ENCODE measurements around the gene LRRC39.

The LRRC39 gene

GRCh38 chr1:100151679-100152078 lies 26.4 kb downstream of the LRRC39 start:
- TF ChIP-seq, protein P1, sequence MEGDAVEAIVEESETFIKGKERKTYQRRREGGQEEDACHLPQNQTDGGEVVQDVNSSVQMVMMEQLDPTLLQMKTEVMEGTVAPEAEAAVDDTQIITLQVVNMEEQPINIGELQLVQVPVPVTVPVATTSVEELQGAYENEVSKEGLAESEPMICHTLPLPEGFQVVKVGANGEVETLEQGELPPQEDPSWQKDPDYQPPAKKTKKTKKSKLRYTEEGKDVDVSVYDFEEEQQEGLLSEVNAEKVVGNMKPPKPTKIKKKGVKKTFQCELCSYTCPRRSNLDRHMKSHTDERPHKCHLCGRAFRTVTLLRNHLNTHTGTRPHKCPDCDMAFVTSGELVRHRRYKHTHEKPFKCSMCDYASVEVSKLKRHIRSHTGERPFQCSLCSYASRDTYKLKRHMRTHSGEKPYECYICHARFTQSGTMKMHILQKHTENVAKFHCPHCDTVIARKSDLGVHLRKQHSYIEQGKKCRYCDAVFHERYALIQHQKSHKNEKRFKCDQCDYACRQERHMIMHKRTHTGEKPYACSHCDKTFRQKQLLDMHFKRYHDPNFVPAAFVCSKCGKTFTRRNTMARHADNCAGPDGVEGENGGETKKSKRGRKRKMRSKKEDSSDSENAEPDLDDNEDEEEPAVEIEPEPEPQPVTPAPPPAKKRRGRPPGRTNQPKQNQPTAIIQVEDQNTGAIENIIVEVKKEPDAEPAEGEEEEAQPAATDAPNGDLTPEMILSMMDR (IDR thresholded peaks at IDR 0.05; ENCODE audit: low read depth, low read length): no peak
- no peak for DNase-seq (ENCODE audit: extremely low read depth, low read depth)

GRCh38 chr1:100147875-100148274 lies 30.2 kb downstream of the LRRC39 start:
- TF ChIP-seq, protein P1 (IDR thresholded peaks at IDR 0.05; ENCODE audit: low read depth, low read length): no peak
- DNase-seq (ENCODE audit: extremely low read depth, low read depth): no peak

DNA sequence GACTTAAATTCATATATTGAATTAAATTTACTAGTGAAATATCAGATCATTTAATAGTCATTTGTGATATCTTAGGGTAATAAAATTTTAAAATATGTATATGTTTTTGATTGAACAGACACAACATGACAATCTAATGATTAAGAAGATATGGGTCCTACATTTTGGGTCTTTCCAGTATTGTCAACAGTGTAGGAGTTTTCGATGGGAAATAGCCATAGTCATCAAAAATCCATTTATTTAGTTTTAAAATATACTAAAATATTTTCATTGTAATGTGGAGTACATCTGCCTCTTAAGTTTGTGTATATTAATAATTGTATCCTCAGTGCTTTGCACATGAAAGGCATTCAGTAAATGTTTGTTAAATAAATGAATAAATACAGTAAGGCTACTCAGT lies 31.1 kb downstream of the LRRC39 start:
- TF ChIP-seq, protein P1 (IDR thresholded peaks at IDR 0.05; ENCODE audit: low read depth, low read length): no peak
- no peak for DNase-seq (ENCODE audit: extremely low read depth, low read depth)

DNA sequence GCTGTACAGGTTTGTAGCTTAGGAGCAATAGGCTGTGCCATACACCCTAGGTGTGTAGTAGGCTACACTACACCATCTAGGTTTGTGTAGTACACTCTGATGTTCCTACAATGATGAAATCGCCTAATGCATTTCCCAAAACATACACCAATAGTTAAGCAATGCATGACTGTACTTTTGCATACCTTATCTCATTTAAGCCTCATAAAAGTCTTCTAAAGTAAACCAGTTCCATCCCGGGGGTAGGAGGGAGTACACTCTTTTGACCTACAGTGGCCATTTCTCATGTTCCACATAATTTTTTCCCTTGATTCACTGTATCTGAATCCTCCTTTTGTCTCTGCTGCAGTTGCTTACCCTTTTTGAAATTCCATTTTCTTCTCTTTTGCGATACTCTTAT lies 32.9 kb downstream of the LRRC39 start:
- TF ChIP-seq, protein P1 (IDR thresholded peaks at IDR 0.05; ENCODE audit: low read depth, low read length): no peak
- no peak for DNase-seq (ENCODE audit: extremely low read depth, low read depth)

DNA sequence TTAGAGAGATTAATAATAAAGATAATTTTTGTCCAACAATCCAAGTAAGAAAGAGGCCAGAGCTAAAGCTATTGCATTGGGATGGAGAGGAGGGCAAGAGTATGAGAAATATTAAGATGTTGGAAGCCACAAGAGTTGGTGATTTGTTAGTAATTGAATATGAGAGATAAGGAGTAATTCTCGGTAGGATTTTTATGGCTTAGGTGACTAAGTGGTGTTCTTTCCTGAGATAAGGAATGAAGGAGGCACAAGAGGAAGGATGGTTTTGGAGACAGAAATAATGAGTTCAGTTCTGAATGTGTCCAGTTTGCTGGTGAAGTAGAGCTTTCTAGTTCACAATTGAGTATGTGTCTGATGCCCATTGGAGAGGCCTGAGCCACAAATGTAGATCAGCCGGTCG lies 35.7 kb downstream of the LRRC39 start:
- TF ChIP-seq, protein P1 (IDR thresholded peaks at IDR 0.05; ENCODE audit: low read depth, low read length): no peak
- no peak for DNase-seq (ENCODE audit: extremely low read depth, low read depth)

DNA sequence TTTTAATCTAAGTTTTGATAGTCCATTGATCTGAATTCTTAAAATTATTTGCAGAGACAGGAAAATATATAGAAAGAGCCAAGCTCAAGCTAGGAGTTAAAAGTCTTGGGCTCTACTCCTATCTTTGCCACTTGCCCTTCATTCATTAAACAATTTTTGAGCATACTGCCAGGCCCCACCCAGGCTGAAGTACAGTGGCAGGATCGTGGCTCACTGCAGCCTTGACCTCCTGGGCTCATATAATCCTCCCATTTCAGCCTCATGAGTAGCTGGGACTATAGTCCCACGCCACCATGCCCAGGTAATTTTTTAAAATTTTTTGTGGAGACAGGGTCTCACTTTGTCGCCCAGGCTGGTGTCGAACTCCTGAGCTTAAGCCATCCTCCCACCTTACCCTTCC lies 36.9 kb downstream of the LRRC39 start:
- TF ChIP-seq, protein P1 (IDR thresholded peaks at IDR 0.05; ENCODE audit: low read depth, low read length): no peak
- DNase-seq (ENCODE audit: extremely low read depth, low read depth): no peak

GRCh38 chr1:100137602-100138001 lies 40.5 kb downstream of the LRRC39 start:
- TF ChIP-seq, protein P1 (IDR thresholded peaks at IDR 0.05; ENCODE audit: low read depth, low read length): no peak
- no peak for DNase-seq (ENCODE audit: extremely low read depth, low read depth)
